Kasumi-1 (cell line): Measurements from ENCODE around the gene WDR5.
"Not testable (repeated sequence)": the region's sequence is repeated elsewhere in the genome, so short reads cannot be mapped to it uniquely, and the experiment has no call there.

ENCODE experiments used
- DNase-seq, 2 experiments: peaks; one replicate each; lab custom pipeline; 2025; lab: John Stamatoyannopoulos, UW

Gene WDR5

DNA sequence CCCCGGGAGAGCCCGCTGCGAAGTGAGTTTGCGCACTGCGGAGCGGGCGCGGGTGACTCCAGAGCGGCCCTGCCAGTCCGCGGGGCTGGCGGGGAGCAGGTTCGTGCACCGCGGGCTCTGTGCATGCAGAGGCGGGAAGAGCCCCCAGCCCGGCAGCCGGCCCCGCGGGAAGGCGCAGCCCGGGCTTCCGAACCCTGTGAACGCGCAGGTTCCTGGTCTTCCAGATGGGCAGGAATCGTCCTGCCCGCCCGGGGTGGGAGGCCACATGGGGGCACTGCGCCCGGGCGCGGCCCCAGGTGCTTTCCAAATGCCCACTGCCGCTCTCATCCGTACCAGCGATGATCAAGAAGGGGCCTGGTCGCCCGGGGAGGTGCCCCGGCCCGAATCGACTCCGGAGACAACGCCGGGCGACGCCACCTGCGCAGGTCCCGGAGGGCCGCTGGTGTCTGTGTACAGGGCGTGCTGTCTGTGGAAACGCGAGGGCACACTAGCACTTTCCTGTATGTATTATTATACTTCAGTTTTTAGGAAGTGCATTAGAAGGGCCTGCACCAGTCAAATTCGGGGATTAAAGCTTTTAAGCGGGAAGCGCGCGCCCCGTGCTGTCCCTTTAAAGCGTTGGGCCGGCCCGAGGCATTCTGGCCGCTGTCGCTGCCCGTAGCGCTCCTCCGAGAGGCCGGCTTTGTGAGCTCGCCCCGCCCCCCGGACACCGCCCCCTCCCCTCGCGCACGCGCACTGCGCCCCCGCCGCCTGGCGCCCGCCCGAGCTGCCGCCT lies at the start of gene WDR5:
Gene WDR5, plus strand, starts transcription at position 740 of the 775 bp plus-strand sequence. CDS start 3,796 bp downstream, outside the sequence.
- peak; percentile 64 to 82 for DNase-seq

DNA sequence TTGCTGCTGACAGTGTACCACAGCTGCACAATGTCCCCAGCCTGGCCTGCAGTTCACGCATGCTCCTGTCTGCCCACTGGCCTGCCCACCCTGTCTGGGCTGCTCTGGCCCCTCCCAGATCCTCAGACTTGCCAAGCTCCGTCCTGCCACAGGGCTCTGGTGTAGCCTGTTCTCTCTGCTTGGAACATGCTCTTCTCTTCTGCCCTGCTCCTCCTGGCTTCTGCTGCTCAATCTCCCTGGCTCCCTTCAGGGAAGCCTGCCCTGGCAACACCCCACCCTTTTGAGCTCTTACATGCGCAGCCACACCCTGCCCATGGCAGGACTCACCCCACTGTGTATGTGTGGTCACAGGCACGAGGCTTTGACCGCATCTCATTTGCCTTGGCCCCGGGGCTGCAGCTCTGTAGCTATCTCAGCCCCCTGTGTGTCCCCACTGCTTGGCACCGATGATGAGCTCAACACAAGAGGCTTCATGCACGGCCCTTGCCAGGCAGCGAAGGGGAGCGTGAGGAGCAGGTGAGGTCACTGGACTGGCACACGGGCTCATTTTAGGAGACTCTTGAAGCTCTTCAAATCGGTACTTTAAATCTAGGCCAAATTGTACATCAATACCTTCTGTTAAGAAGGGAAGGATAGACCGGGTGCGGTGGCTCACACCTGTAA lies 47.7 kb upstream of the WDR5 start:
- DNase-seq = no peak

DNA sequence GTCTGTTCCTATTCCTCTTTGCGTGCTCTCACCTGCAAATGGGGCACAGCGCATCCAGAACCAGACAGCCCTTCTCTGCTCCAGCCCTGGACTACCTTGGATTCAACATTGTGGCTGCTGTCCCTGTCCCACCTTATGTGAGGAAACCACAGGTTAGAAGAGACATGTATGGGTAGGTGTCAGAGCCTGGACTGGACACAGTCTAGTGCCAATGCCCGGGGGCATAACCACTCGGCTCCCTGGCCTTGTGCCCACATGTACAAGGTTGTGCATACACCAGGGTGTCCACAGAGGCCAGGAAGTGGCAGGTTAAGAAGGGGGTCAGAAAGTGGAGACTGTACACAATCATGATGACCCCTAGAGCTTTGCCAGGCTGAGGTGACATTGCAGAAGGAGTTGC lies 45.9 kb upstream of the WDR5 start:
- DNase-seq = no peak

GRCh38 chr9:134099123-134099761 lies 36.6 kb upstream of the WDR5 start:
- DNase-seq = peak; percentile 89 to 92

DNA sequence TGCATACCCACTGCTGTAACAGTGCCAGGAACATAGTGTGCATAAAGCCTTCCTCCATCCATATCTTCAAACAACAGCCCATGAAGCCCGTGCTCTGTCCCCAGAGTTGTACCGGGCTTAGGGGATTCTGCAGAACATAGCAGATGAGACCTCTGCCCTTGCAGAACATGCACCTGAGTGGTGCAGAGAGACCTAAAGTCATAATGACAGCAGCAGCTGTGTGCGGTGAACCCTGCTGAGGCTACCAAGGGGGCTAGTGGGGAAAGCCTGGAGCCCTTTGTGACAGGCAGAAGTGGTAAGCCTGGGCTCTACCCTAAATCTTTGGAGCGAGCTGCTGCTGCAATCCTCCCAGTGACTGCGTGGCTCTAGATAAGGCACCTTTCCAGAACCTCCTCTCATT lies 35.8 kb upstream of the WDR5 start:
- DNase-seq = no peak

DNA sequence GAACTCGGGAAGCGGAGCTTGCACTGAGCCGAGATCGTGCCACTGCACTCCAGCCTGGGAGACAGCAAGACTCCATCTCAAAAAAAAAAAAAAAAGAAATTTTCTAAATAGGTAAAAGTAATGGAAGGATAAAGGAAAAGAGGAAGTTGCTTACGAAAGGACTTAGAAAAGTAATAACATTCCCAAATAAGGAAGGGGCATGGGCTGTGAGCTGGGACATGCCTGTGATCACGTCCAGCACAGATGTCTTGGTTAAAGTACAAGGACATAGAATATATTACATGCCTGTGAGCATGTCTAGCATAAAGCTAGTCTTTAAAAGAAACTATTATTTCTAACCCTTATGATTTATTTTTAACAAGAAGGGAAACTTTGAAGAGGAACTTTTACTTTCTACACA lies 34.7 kb upstream of the WDR5 start:
- DNase-seq = not testable (repeated sequence)

DNA sequence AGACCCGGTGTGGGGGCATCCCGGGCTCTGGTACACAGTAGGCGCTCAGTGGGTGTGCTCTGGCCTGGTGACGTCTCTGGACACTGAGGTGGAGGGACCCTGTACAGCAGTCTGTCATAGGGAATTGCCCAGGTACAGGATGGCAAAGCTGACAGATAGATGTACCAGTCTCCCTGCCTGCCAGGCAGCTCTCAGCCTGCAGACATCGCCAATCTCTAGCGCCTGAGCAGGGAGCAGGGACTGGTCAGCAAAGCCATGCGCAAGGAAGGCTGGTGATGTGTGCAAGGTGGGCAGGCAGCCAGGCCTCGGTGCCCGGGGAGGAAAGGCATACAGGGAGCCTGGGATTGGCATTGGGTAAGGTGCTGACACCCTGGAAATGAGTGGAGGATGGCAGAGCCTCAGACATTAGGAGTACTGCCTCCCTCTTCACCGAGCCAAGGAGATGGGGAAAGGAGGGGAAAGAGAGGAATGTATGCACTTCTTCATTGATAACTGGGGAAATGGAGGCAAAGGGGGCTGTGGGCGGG lies 34.2 kb upstream of the WDR5 start:
- no peak for DNase-seq

- no peak for DNase-seq
Measured at GRCh38 chr9:134103391-134103998, 32.4 kb upstream of the WDR5 start.

DNA sequence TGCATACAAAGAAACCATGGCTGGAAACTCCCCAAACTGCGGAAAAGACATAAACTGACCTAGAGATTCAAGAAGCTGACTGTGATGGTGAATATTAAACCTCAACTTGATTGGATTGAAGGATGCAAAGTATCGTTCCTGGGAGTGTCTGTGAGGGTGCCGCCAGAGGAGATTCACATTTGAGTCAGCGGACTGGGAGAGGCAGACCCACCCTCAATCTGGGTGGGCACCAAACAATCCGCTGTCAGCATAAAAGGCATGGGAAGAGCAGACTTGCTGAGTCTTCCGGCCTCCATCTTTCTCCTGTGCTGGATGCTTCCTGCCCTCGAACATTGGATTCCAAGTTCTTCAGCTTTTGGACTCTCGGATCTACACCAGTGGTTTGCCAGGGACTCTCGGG lies 24.8 kb upstream of the WDR5 start:
- DNase-seq = no peak

- no peak for DNase-seq
Measured at GRCh38 chr9:134112561-134112960, 23.3 kb upstream of the WDR5 start.

GRCh38 chr9:134118972-134119371 lies 16.9 kb upstream of the WDR5 start:
- not testable (repeated sequence) for DNase-seq

GRCh38 chr9:134123764-134124128 lies 12.1 kb upstream of the WDR5 start:
- no peak for DNase-seq

- no peak for DNase-seq
Measured at GRCh38 chr9:134125413-134126095, 10.3 kb upstream of the WDR5 start.

GRCh38 chr9:134126373-134126772 lies 9.5 kb upstream of the WDR5 start:
- DNase-seq = no peak

DNA sequence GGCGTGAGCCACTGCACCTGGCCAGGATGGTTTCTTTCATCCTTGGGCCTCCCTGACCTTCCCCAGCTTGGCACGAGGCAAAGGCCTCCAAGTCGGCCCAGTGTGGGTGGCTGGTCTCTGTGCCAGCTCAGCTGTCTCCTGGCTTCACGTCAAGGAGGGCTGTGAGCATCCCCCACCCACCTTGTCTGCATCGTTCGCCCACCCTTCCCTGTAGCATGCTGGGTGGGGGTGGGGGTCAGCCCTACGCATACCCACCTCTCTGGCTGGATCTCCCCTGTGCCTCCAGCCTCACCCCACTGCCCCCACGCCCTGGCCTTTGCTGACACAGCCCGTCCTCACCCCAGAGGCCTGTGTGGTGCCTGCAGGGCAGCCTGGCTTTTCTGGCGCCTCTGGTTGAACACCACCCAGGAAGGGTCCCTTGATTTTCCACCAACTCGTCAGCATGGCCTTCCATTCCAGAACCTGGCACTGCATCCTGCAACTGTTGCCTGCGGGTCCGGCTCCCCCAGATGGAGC lies 8.8 kb upstream of the WDR5 start:
- DNase-seq = no peak

DNA sequence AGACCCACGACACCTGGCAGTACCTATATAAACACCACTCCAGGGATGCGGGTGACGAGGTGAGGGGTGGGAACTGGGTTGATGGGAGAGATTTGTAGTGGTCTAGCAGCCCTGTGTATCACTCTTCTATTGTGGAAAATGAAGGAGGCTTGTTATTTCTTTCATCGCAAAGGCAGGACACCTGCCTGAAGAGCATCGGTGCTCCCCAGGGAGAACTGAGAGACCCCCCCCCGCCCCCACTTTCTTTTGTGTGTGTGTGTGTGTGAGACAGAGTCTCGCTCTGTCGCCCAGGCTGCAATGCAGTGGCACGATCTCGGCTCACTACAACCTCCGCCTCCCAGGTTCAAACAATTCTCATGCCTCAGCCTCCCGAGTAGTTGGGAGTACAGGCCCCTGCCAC lies 8.3 kb upstream of the WDR5 start:
- DNase-seq = no peak

DNA sequence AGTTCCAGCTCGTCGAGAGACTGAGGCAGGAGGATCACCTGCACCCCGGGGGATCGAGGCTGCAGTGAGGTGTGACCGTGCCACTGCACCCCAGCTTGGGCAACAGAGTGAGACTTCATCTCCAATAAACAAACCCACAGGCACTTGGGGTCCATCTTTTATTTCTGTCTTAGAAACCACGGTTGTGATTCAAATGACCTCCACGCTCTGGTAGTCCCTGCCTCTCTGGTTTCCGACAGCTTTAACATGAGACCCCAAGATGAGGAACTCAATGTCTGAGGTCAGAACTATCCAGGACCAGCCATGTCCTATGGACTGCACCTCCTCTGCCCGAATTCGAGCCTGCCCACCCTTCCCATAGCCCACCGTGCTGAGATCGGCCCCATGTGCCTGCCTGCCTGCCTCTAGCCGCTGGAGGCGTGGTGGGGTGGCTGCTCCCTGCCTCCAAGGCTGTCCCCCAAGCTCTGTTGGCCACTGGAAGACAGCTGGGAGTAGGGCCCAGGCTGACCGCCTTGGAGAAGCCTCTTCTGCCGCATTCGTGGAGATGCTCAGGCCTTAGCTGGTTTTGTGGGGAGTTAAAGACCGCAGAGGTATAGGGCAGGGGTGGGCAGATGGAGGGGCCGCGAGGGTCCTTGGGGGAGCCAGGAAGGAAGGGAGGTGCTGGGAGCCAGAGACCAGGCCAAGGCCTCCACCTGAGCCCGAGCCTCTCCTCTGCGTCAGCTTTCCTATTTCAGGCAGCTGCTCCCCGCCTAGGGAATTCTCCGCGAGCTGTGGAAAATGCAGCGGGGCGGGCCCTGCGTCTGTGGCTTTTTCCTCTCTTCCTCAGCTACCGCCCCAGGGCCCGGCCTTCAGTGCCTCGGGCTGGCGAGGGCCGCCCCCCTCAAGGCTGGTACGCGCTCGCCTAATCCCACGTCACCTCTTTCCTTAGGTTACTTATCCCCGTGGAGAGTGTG lies 6.9 kb upstream of the WDR5 start:
- DNase-seq = no peak

DNA sequence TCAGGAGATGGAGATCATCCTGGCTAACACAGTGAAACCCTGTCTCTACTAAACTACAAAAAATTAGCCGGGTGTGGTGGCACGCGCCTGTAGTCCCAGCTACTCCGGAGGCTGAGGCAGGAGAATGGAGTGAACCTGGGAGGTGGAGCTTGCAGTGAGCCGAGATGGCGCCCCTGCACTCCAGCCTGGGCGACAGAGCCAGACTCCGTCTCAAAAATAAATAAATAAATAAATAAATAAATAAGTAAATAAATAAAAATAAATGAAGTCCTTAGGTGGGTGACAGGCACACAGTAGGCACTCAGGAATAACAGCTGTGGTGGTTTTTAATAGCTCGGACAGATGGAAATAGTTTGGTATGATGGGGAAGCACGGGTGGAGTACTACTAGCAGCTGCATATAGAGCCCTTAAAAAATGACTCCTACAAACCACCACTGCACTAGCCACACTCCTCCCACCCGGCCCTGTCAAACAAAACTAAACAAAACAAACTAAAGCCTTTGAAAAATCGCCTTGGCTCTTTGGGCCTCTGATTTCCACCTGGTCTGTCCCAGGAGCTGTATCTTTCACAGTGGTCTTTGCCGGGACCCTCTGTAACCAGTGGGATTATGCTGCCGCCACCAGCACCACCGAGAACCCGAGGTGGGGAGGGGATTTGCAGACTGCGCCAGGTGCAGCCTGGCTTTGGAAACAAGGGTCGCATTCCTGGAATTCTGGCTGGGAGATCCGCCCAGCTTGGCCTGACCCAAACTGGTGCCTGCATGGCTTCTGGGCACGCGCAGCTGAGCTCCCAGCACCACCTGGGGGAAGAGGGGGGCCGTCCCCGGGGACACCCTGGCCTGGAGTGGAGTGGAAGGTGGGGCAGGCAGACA lies 5.1 kb upstream of the WDR5 start:
- DNase-seq = no peak

- DNase-seq = no peak
Measured at GRCh38 chr9:134131471-134132207, 4.2 kb upstream of the WDR5 start.
